H1 (cell line): ENCODE results near the gene APOBEC3G. TPM values are rescaled to one million over a fixed set of nuclear protein-coding genes. Genes with fewer than 3 reads are reported as not detected.

Source experiments
- CTCF ChIA-PET: fragments of 300-600 bp; sonication (Branson Sonifier 250); formaldehyde crosslinking; loops from one replicate; lab custom pipeline; 2021; ENCODE audit not compliant: partially characterized antibody; lab: Charles Lee
- POLR2A ChIA-PET: fragments of 300-600 bp; sonication (Branson Sonifier 250); formaldehyde crosslinking; loops from one replicate; lab custom pipeline; 2021; ENCODE audit warnings: inconsistent platforms; ENCODE audit not compliant: partially characterized antibody; lab: Charles Lee
- DNase-seq, 2 experiments: peaks; one replicate each; pipeline versions ENCODE4 v3.0.0 to v3.0.0-alpha.2; 2010 to 2022; ENCODE audit warnings: low spot score in 2 of 2, low read depth in 1 of 2, mixed read lengths in 1 of 2
- FAIRE-seq: peaks from 2 replicates; lab custom pipeline; 2011; peaks lifted over from hg19 to GRCh38; lab: Jason Lieb, UNC
- H2AFZ ChIP-seq: 2 replicates; pipeline ENCODE4 v1.8.1; 2012; ENCODE audit warnings: low read length, inconsistent platforms
- H2AK5ac ChIP-seq: 2 replicates; pipeline ENCODE4 v1.6.1; 2013; ENCODE audit warnings: low read depth, low read length
- H2BK120ac ChIP-seq: replicated peaks from 2 replicates; pipeline ENCODE3; 2013; ENCODE audit warnings: low read depth, low read length, inconsistent platforms
- H2BK12ac ChIP-seq: 2 replicates; pipeline ENCODE4 v1.6.1; 2013; ENCODE audit warnings: low read depth, low read length
- H2BK15ac ChIP-seq: 2 replicates; pipeline ENCODE4 v1.6.1; 2013; ENCODE audit warnings: low read length
- H2BK20ac ChIP-seq: 2 replicates; pipeline ENCODE4 v1.6.1; 2013; ENCODE audit warnings: low read length
- H2BK5ac ChIP-seq: 2 replicates; pipeline ENCODE4 v1.6.1; 2013; ENCODE audit warnings: low read depth, low read length
- H3K14ac ChIP-seq: 2 replicates; pipeline ENCODE4 v1.6.1; 2013; ENCODE audit warnings: inconsistent platforms; ENCODE audit not compliant: insufficient read length
- H3K18ac ChIP-seq: 2 replicates; pipeline ENCODE4 v1.6.1; 2013; ENCODE audit warnings: low read length; ENCODE audit errors: extremely low read depth
- H3K23ac ChIP-seq: 2 replicates; pipeline ENCODE4 v1.6.1; 2013; ENCODE audit warnings: inconsistent platforms; ENCODE audit not compliant: insufficient read length
- H3K23me2 ChIP-seq: 2 replicates; pipeline ENCODE4 v1.6.1; 2013; ENCODE audit warnings: low read depth, low read length
- H3K27ac ChIP-seq: 2 replicates; pipeline ENCODE4 v1.6.1; 2011; ENCODE audit warnings: low read depth, low read length, inconsistent platforms
- H3K27me3 ChIP-seq, 4 experiments: replicated peaks in 1 of 4; 1 replicate in 1 of 4; 2 replicates in 3 of 4; pipeline versions ENCODE4 v1.6.1 to v1.8.1; 2011 to 2013; ENCODE audit warnings: low read length in 3 of 4, mild to moderate bottlenecking in 3 of 4, inconsistent platforms in 2 of 4, mixed read lengths in 2 of 4, moderate library complexity in 1 of 4; ENCODE audit not compliant: control insufficient read depth in 3 of 4, insufficient read depth in 3 of 4; ENCODE audit errors: extremely low read depth in 1 of 4
- H3K36me3 ChIP-seq, 4 experiments: 2 replicates each; pipeline versions ENCODE4 v1.6.1 to v1.8.1; 2011 to 2013; ENCODE audit warnings: mild to moderate bottlenecking in 4 of 4, low read length in 3 of 4, moderate library complexity in 2 of 4, control low read depth in 1 of 4, inconsistent platforms in 1 of 4; ENCODE audit not compliant: insufficient read depth in 4 of 4, control insufficient read depth in 2 of 4
- H3K4ac ChIP-seq: replicated peaks from 2 replicates; pipeline ENCODE3; 2013; ENCODE audit warnings: low read length, low read depth, mixed read lengths, inconsistent platforms; ENCODE audit not compliant: insufficient read length
- H3K4me1 ChIP-seq, 4 experiments: replicated peaks in 1 of 4; 1 replicate in 1 of 4; 2 replicates in 3 of 4; pipeline versions ENCODE4 v1.6.1 to v1.8.1; 2011 to 2013; ENCODE audit warnings: low read length in 3 of 4, inconsistent platforms in 2 of 4, mixed read lengths in 1 of 4; ENCODE audit not compliant: insufficient read depth in 4 of 4, control insufficient read depth in 3 of 4
- H3K4me2 ChIP-seq, 2 experiments: 2 replicates each; pipeline versions ENCODE4 v1.6.1 to v1.8.1; 2011 to 2013; ENCODE audit warnings: low read depth in 2 of 2, low read length in 2 of 2, control low read depth in 1 of 2, inconsistent platforms in 1 of 2, mild to moderate bottlenecking in 1 of 2; ENCODE audit not compliant: insufficient read depth in 1 of 2
- H3K4me3 ChIP-seq, 4 experiments: fragments of 200-600, 300-600 bp in 1 of 4; sonication (generic), shearing (Covaris generic), sonication (Bioruptor Twin) in 1 of 4; 2 replicates each; pipeline versions ENCODE4 v1.5.1 to v1.8.1; 2011 to 2016; ENCODE audit warnings: low read length in 4 of 4, low read depth in 3 of 4, control low read depth in 2 of 4, inconsistent platforms in 2 of 4, mild to moderate bottlenecking in 2 of 4, mixed read lengths in 1 of 4, moderate library complexity in 1 of 4; ENCODE audit not compliant: insufficient read depth in 2 of 4; ENCODE audit errors: extremely low read depth in 1 of 4
- H3K56ac ChIP-seq: replicated peaks from 2 replicates; pipeline ENCODE3; 2013; ENCODE audit warnings: low read depth, mild to moderate bottlenecking, mixed read lengths, low read length, inconsistent platforms; ENCODE audit not compliant: insufficient read length
- H3K79me1 ChIP-seq: 2 replicates; pipeline ENCODE4 v1.6.1; 2013; ENCODE audit warnings: low read depth, low read length, control low read depth
- H3K79me2 ChIP-seq, 2 experiments: 2 replicates each; pipeline versions ENCODE4 v1.6.1 to v1.8.1; 2012 to 2013; ENCODE audit warnings: low read length in 2 of 2, mild to moderate bottlenecking in 2 of 2, inconsistent platforms in 1 of 2; ENCODE audit not compliant: insufficient read depth in 2 of 2, control insufficient read depth in 1 of 2
- H3K9ac ChIP-seq, 4 experiments: replicated peaks in 1 of 4; 1 replicate in 1 of 4; 2 replicates in 3 of 4; pipeline versions ENCODE4 v1.6.1 to v1.8.1; 2011 to 2013; ENCODE audit warnings: low read depth in 3 of 4, low read length in 3 of 4, control low read depth in 2 of 4, mild to moderate bottlenecking in 2 of 4, moderate library complexity in 2 of 4, inconsistent platforms in 1 of 4; ENCODE audit errors: extremely low read depth in 1 of 4
- H3K9me3 ChIP-seq, 2 experiments: 2 replicates each; pipeline versions ENCODE4 v1.6.1 to v1.8.1; 2012 to 2013; ENCODE audit warnings: mild to moderate bottlenecking in 2 of 2, moderate library complexity in 2 of 2, control low read depth in 1 of 2, inconsistent platforms in 1 of 2, low read depth in 1 of 2, low read length in 1 of 2, mixed read lengths in 1 of 2; ENCODE audit not compliant: insufficient read depth in 2 of 2
- H4K20me1 ChIP-seq, 2 experiments: replicated peaks in 1 of 2; 2 replicates each; pipeline versions ENCODE3 to v1.8.1; 2011 to 2013; ENCODE audit warnings: inconsistent platforms in 2 of 2, low read length in 2 of 2, mild to moderate bottlenecking in 1 of 2; ENCODE audit not compliant: insufficient read depth in 2 of 2, control insufficient read depth in 1 of 2
- H4K5ac ChIP-seq: 2 replicates; pipeline ENCODE4 v1.6.1; 2013; ENCODE audit warnings: low read length, low read depth, mixed read lengths, inconsistent platforms; ENCODE audit not compliant: insufficient read length
- H4K8ac ChIP-seq: 2 replicates; pipeline ENCODE4 v1.8.0; 2013; ENCODE audit warnings: mild to moderate bottlenecking, moderate library complexity, low read length, inconsistent platforms; ENCODE audit not compliant: insufficient read depth; ENCODE audit errors: extremely low read depth
- H4K91ac ChIP-seq: replicated peaks from 2 replicates; pipeline ENCODE3; 2013; ENCODE audit warnings: low read length, mixed read lengths, inconsistent platforms; ENCODE audit not compliant: insufficient read length
- CBX8 ChIP-seq: fragments of 300-800, 300-1000 bp; sonication (generic); IDR thresholded peaks from 2 replicates; pipeline ENCODE4 v1.7.1; 2016; ENCODE audit warnings: low read depth, low read length, borderline replicate concordance
- CHD1 ChIP-seq: IDR thresholded peaks from 2 replicates; pipeline ENCODE4 v1.6.1; 2012; ENCODE audit warnings: low read depth, low read length, improper control_type of control experiment
- EZH2 ChIP-seq: fragments of 200-600 bp; sonication (generic); IDR thresholded peaks from 2 replicates; pipeline ENCODE4 v1.7.1; 2012; ENCODE audit warnings: low read depth, mild to moderate bottlenecking, moderate library complexity, low read length, inconsistent platforms; ENCODE audit not compliant: severe bottlenecking
- GABPA ChIP-seq: IDR thresholded peaks from 2 replicates; pipeline ENCODE4 v1.6.1; 2011; ENCODE audit warnings: mild to moderate bottlenecking, low read length, moderate library complexity, borderline replicate concordance; ENCODE audit not compliant: insufficient read depth
- RFX5 ChIP-seq: IDR thresholded peaks from 2 replicates; pipeline ENCODE4 v1.6.1; 2011; ENCODE audit warnings: low read depth, low read length, improper control_type of control experiment, borderline replicate concordance
- SAP30 ChIP-seq: fragments of 300-600 bp; sonication (generic); IDR thresholded peaks from 2 replicates; pipeline ENCODE4 v1.7.1; 2012; ENCODE audit warnings: low read length, moderate library complexity, mild to moderate bottlenecking, inconsistent platforms; ENCODE audit not compliant: insufficient read depth, insufficient replicate concordance
- SIX5 ChIP-seq: IDR thresholded peaks from 2 replicates; pipeline ENCODE4 v1.6.1; 2011; ENCODE audit warnings: mild to moderate bottlenecking, low read depth, low read length
- SP2 ChIP-seq: IDR thresholded peaks from 2 replicates; pipeline ENCODE4 v1.6.1; 2012; ENCODE audit warnings: mild to moderate bottlenecking, low read length, inconsistent platforms
- SP4 ChIP-seq: IDR thresholded peaks from 2 replicates; pipeline ENCODE4 v1.6.1; 2012; ENCODE audit warnings: low read length, inconsistent platforms
- WGBS, 2 experiments: shearing (Covaris generic) in 1 of 2; methylation state at CpG; one replicate each; pipeline versions ENCODE4 v1.1.6 to v1.1.7; 2013 to 2015; ENCODE audit warnings: low lambda C conversion rate in 2 of 2, mixed read lengths in 2 of 2, inconsistent platforms in 1 of 2, low coverage in 1 of 2, missing lambda C conversion rate in 1 of 2; ENCODE audit not compliant: insufficient replicate concordance in 2 of 2, insufficient coverage in 1 of 2, insufficient read length in 1 of 2; ENCODE audit errors: extremely low coverage in 1 of 2, missing lambda C conversion rate in 1 of 2; 5-methylcytosine and 5-hydroxymethylcytosine counted together
- polyA plus RNA-seq, 7 experiments: library from polyadenylated mRNA; depleted of rRNA in 3 of 7; stranded (reverse) in 5 of 7; unstranded in 2 of 7; fragments of >200 nt in 5 of 7; fragments of 200-250 nt in 2 of 7; gene quantifications; 1 replicate in 5 of 7; 2 replicates in 1 of 7; 4 replicates in 1 of 7; pipeline versions ENCODE4 v1.2.1 to v1.2.3, GENCODE V29; 2011 to 2013; ENCODE audit warnings: missing spikeins in 2 of 7, mixed read lengths in 2 of 7
- total RNA-seq: library from RNA; stranded (reverse); fragmentation: NEBNext Ultra II Directional; extraction: Animal tissue kit (Norgen Biotek cat#: 25700); gene quantifications from 2 replicates; pipeline ENCODE4 v1.2.1, GENCODE V29; 2021

Gene APOBEC3G
- total and polyA plus RNA-seq, 2 of the 8 experiments (the other 6 are each of a cell fraction or from before 2014, with no cell fraction given) = 1.7 to 2.0 TPM

DNA sequence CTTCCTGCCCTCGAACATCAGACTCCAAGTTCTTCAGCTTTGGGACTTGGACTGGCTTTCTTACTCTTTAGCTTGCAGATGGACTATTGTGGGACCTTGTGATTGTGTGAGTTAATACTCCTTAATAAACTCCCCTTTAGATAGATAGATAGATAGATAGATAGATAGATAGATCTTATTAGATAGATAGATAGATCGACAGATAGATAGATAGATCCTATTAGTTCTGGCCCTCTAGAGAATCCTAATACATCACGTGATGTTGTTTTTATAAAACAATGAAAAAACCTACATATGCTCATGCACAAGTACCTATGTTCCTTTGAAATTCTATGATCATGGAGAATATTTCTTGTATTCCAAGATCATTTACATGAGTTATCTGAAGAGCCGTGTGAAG lies 43.9 kb downstream of the APOBEC3G start:
- Histone ChIP-seq H3K23ac (no peak overlapping the region), H4K8ac (no peak overlapping the region), H3K14ac (no peak overlapping the region), H2BK20ac (no peak overlapping the region), H3K4me3 (no peak overlapping the region), H3K4ac (no peak overlapping the region), H2AK5ac (no peak overlapping the region), H3K23me2 (no peaks in the 10 kb centered on the region), H2AFZ (no peak overlapping the region), H3K18ac (no peak overlapping the region), H4K20me1 (no peaks in the 10 kb centered on the region), H4K5ac (no peak overlapping the region), H3K4me2 (no peak overlapping the region), H2BK120ac (no peak overlapping the region), H3K4me1 (peaks cover 0 to 9% (median 1%) of the 10 kb centered on the region in 4 experiments; a peak in 4 of 7 replicates), H3K79me2 (no peaks in the 10 kb centered on the region), H4K91ac (no peak overlapping the region), H3K79me1 (no peaks in the 10 kb centered on the region), H3K56ac (no peak overlapping the region), H2BK15ac (no peak overlapping the region), H2BK5ac (no peak overlapping the region), H3K9ac (no peak overlapping the region), H3K36me3 (no peaks in the 10 kb centered on the region), H2BK12ac (no peak overlapping the region), H3K27ac (no peak overlapping the region), H3K9me3 (no peaks in the 10 kb centered on the region), H3K27me3 (no peaks in the 10 kb centered on the region; a peak in 1 of 7 replicates)
- POLR2A ChIA-PET = interaction anchor here (1.6 kb wide), 1 partner anchor 197 kb away, joined by 4 read pairs; no protein-coding TSS in a partner anchor
- FAIRE-seq (no peak), DNase-seq (no peak)
- CTCF ChIA-PET = interaction anchor here (1.5 to 2.5 kb wide), 2 partner anchors 10 kb away, joined by 4 to 10 read pairs; no protein-coding TSS in a partner anchor
- 86% methylated on average over 4 of the region's 4 CpGs; no CpG with 5 or more reads in 1 of the 2 experiments for WGBS, 2 experiments
- TF ChIP-seq CHD1 (no peak), CBX8 (no peak), RFX5 (no peak), GABPA (no peak), SP4 (no peak), SIX5 (no peak), EZH2 (no peak), SAP30 (no peak), SP2 (no peak)
